Esophagus squamous epithelium (tissue), 5 donors: ENCODE measurements around the gene CDH8. TPM values are rescaled to one million over a fixed set of nuclear protein-coding genes. Genes with fewer than 3 reads are reported as not detected.

ENCODE experiments used
- DNase-seq: peaks from one replicate; lab custom pipeline; 2025; lab: John Stamatoyannopoulos, UW
- H3K27ac ChIP-seq, 4 donors: fragments of 200-600 bp; sonication (generic); one replicate each; pipeline ENCODE4 v1.5.1; 2016 to 2019; ENCODE audit warnings: mild to moderate bottlenecking in 1 of 4
- H3K27me3 ChIP-seq, 4 donors: fragments of 200-600 bp; sonication (generic); 1 replicate in 3 of 4; 2 replicates in 1 of 4; pipeline versions ENCODE4 v1.5.1 to v1.6.0; 2017 to 2021; ENCODE audit warnings: antibody characterized with exemption in 1 of 4
- H3K36me3 ChIP-seq, 3 donors: fragments of 200-600 bp; sonication (generic); one replicate each; pipeline ENCODE4 v1.5.1; 2016 to 2019
- H3K4me1 ChIP-seq, 3 donors: fragments of 200-600 bp; sonication (generic); one replicate each; pipeline ENCODE4 v1.5.1; 2017 to 2019
- H3K4me3 ChIP-seq, 4 donors: fragments of 200-600 bp; sonication (generic); 1 replicate in 3 of 4; 2 replicates in 1 of 4; pipeline ENCODE4 v1.5.1; 2016 to 2019; ENCODE audit warnings: mild to moderate bottlenecking in 2 of 4, moderate library complexity in 1 of 4
- H3K9me3 ChIP-seq, 3 donors: fragments of 200-600 bp; sonication (generic); one replicate each; pipeline ENCODE4 v1.5.1; 2016 to 2019
- POLR2A ChIP-seq, 4 donors: fragments of 450-650 bp; IDR thresholded peaks; one replicate each; pipeline ENCODE4 v1.6.1; 2017; ENCODE audit warnings: antibody characterized with exemption in 4 of 4, mild to moderate bottlenecking in 4 of 4, moderate library complexity in 3 of 4
- WGBS, 2 donors: methylation state at CpG; one replicate each; pipeline ENCODE4 v1.1.5; 2018; 5-methylcytosine and 5-hydroxymethylcytosine counted together
- intact Hi-C: fragments of 100-400 bp; cut with DNase I; formaldehyde crosslinking; loops from one replicate; pipeline ENCODE4 v1.15.0; 2022
- total RNA-seq, 4 donors: library from RNA; depleted of rRNA; stranded (reverse); fragments of >200 nt; gene quantifications; one replicate each; pipeline ENCODE4 v1.1.0, GENCODE V29; 2016
- TF ChIP-seq, protein P1 (sequence below), 6 experiments: fragments of 450-650 bp in 4 of 6; fragments of 200-600 bp in 2 of 6; sonication (generic) in 2 of 6; IDR thresholded peaks; one replicate each; pipeline ENCODE4 v1.5.1; 2016 to 2019; ENCODE audit warnings: antibody characterized with exemption in 6 of 6, mild to moderate bottlenecking in 4 of 6, moderate library complexity in 4 of 6
- donor health status: DM: yes; HTN: yes; CAD: no.

Gene CDH8
- total RNA-seq, 4 donors from 2014 or later: 0.27 to 1.8 (median 0.81) TPM

DNA sequence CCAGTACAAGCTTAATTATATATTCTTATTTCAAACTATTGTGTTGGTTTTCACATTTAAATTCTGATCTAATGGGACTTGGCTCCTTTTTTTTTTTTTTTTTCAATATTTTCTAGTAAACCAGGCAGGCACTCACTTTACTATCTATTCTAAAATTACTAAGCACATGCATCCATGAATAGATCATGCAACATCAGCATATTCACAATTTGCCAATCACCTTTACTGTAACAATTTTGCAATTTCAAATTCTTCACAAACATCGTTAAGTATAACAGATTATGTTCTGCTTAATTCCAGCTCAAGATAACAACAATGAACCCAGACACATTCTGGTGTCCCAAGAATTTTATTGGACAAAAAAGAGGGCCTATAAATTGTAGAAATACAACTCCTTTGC is 217.4 kb downstream of the CDH8 start:
- no peak for TF ChIP-seq POLR2A (IDR thresholded peaks at IDR 0.05)
- TF ChIP-seq, protein P1, sequence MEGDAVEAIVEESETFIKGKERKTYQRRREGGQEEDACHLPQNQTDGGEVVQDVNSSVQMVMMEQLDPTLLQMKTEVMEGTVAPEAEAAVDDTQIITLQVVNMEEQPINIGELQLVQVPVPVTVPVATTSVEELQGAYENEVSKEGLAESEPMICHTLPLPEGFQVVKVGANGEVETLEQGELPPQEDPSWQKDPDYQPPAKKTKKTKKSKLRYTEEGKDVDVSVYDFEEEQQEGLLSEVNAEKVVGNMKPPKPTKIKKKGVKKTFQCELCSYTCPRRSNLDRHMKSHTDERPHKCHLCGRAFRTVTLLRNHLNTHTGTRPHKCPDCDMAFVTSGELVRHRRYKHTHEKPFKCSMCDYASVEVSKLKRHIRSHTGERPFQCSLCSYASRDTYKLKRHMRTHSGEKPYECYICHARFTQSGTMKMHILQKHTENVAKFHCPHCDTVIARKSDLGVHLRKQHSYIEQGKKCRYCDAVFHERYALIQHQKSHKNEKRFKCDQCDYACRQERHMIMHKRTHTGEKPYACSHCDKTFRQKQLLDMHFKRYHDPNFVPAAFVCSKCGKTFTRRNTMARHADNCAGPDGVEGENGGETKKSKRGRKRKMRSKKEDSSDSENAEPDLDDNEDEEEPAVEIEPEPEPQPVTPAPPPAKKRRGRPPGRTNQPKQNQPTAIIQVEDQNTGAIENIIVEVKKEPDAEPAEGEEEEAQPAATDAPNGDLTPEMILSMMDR (IDR thresholded peaks at IDR 0.05): no peak
- intact Hi-C loops: loop anchor here (10.0 kb wide), 1 partner anchor 64 kb away; no protein-coding TSS in a partner anchor
- Histone ChIP-seq H3K27ac (no peak overlapping the region), H3K36me3 (no peaks in the 10 kb centered on the region), H3K9me3 (no peaks in the 10 kb centered on the region), H3K4me1 (no peaks in the 10 kb centered on the region), H3K27me3 (no peaks in the 10 kb centered on the region), H3K4me3 (no peak overlapping the region)
- WGBS, 2 donors: 78 to 88% methylated on average over 1 of the region's 1 CpG
- no peak for DNase-seq

DNA sequence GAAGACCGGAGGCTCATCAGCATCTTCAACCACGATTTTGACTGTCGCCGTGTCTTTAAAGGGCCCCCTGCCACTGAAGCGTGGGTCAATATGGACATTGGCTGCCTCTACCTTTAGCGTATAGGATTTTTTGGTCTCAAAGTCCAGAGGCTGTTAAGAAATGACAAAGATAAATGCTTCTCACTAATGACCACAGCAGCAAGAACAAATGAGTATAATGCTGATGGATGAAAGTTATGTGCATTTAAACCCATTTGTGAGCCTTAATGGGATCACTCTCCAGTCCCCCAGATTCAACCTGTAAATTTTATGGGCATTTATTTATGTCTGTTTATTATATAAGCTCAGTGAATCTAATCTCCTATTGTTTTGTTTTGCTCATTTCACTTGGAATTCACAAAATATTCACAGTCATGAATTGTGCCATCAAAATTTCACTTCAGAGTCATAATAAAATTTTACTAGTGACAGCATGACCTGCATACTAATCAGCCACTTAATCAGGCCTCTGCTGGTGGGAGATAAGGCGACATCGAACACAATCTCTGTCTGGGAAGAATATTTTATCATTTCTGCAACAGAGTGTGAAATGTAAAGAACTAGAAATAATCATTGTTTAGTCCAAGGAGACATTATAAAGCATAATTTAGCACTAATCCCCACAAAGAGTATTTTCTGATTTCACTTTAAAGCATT is 218.5 kb downstream of the CDH8 start:
- WGBS, 2 donors: 72 to 84% methylated on average over 5 to 8 of the region's 8 CpGs
- TF ChIP-seq, protein P1 (IDR thresholded peaks at IDR 0.05): no peak
- TF ChIP-seq POLR2A (IDR thresholded peaks at IDR 0.05): no peak
- intact Hi-C loops: loop anchor here (10.0 kb wide), 1 partner anchor 63 kb away; no protein-coding TSS in a partner anchor

DNA sequence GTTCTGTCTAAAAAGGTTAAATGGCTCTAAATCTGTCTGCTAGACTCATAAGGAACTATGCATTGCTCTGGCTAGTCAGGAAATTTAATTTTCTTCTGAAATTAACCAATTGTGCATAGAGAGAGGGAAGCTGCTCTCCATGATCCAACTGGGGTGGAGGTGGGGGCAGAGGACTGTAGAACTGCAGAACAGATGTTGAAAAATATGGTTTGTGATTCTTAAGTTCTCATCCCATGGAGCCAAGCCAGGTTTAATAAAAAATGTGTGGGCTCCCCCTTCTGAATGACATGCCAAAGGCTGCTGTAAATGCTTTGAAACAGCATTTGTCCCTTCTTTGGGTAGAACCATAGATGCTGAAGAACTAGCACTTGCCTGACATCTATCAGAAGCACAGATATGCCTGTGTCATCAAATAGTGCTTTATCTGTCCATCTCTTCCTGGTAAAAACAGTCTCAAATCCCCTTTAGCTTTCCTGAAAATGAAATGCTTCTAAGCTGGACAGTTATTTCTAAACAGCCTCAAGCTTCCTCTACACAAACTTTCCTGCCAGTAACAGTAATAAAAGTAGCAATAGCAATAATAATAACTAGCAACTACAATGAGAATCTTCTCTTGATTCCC is 221.4 kb downstream of the CDH8 start:
- intact Hi-C loops: loop anchor here (10.0 kb wide), 1 partner anchor 60 kb away; no protein-coding TSS in a partner anchor
- Histone ChIP-seq H3K27me3 (no peaks in the 10 kb centered on the region), H3K4me3 (no peak overlapping the region), H3K27ac (no peak overlapping the region), H3K9me3 (no peaks in the 10 kb centered on the region), H3K4me1 (no peaks in the 10 kb centered on the region), H3K36me3 (no peaks in the 10 kb centered on the region)
- no peak for DNase-seq
- TF ChIP-seq POLR2A (IDR thresholded peaks at IDR 0.05): no peak
- TF ChIP-seq, protein P1 (IDR thresholded peaks at IDR 0.05): no peak

More for the DNA sequence above, 218.5 kb downstream of the CDH8 start:
- DNase-seq: no peak
- Histone ChIP-seq H3K27me3 (no peaks in the 10 kb centered on the region), H3K4me1 (no peaks in the 10 kb centered on the region), H3K27ac (no peak overlapping the region), H3K9me3 (no peaks in the 10 kb centered on the region), H3K36me3 (no peaks in the 10 kb centered on the region), H3K4me3 (no peak overlapping the region)

DNA sequence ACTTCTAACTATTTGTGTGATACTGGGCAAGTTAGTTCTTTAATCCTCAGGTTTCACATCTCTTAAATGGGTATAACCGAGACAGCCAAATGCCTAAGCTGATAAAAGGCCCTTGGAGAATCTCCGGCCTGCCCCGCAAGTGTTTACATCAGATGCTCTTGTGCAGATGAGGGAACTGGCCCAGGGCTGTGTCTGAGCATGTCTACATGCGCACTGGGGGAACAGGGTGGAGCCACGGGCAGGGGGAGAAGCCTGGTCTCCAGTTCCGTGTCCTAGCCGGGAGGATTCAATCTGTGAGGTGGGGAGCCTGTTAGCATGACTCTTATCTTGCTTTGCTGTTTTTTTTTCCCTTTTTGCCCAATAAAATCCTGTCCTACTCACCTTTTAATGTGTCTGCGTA is 222.9 kb downstream of the CDH8 start:
- no peak overlapping the region for H3K27ac ChIP-seq
- no peaks in the 10 kb centered on the region for H3K4me1 ChIP-seq
- H3K4me3 ChIP-seq: no peak overlapping the region
- no peaks in the 10 kb centered on the region for H3K27me3 ChIP-seq
- intact Hi-C loops: loop anchor here (10.0 kb wide), 1 partner anchor 59 kb away; no protein-coding TSS in a partner anchor
- 86 to 97% methylated on average over 5 to 8 of the region's 8 CpGs for WGBS, 2 donors
- TF ChIP-seq, protein P1 (IDR thresholded peaks at IDR 0.05): no peak
- no peak for TF ChIP-seq POLR2A (IDR thresholded peaks at IDR 0.05)
- no peaks in the 10 kb centered on the region for H3K36me3 ChIP-seq
- H3K9me3 ChIP-seq: no peaks in the 10 kb centered on the region
- no peak for DNase-seq

DNA sequence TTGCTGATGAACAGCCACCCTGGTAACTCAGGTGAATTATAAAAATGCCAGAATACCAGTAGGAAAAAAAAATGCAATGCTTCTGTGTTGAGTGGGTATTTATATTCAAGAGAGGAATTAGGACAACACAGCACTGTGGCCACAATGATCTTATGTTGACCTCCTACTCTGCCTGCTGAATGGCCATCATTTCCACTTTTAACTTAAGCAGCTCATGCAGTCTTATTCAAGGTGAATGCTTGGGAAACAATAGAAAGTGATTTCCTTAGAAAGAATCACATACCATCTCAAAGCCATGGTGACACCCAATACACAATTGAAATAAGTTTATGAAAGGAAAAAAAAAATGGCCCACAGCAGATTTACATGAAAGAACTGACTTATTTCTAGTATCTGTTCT is 224.0 kb downstream of the CDH8 start:
- Histone ChIP-seq H3K27ac (no peak overlapping the region), H3K9me3 (no peaks in the 10 kb centered on the region), H3K4me3 (no peak overlapping the region), H3K27me3 (no peaks in the 10 kb centered on the region), H3K36me3 (no peaks in the 10 kb centered on the region), H3K4me1 (no peaks in the 10 kb centered on the region)
- DNase-seq: no peak
- intact Hi-C loops: loop anchor here (10.0 kb wide), 1 partner anchor 57 kb away; no protein-coding TSS in a partner anchor
- no peak for TF ChIP-seq POLR2A (IDR thresholded peaks at IDR 0.05)
- TF ChIP-seq, protein P1 (IDR thresholded peaks at IDR 0.05): no peak
